HuH-7 (cell line): ENCODE data around the gene TICAM1.

Experiments used
- DNase-seq: peaks from one replicate; pipeline ENCODE4 v3.0.0; 2011; ENCODE audit warnings: low spot score

TICAM1 gene

GRCh38 chr19:4768934-4769777 lies 62.4 kb downstream of the TICAM1 start:
- DNase-seq, result peak; percentile 71
